Activated CD4-positive, alpha-beta memory T cell treated with anti-CD3 and anti-CD28 coated beads for 36 hours (primary cell): Measurements from ENCODE around the gene LILRA6. TPM values are rescaled to one million over a fixed set of nuclear protein-coding genes. Genes with fewer than 3 reads are reported as not detected.
"Not testable (repeated sequence)": the region's sequence is repeated elsewhere in the genome, so short reads cannot be mapped to it uniquely, and the experiment has no call there.

ENCODE experiments used
- CTCF ChIA-PET: fragments of 350-600 bp; sonication (Branson Sonifier 250); formaldehyde crosslinking; loops from one replicate; lab custom pipeline; 2021; ENCODE audit warnings: antibody characterized with exemption, inconsistent platforms; lab: Charles Lee
- POLR2A ChIA-PET: fragments of 350-600 bp; sonication (Branson Sonifier 250); formaldehyde crosslinking; loops from one replicate; lab custom pipeline; 2021; ENCODE audit warnings: antibody characterized with exemption; lab: Charles Lee
- DNase-seq: peaks from one replicate; pipeline ENCODE4 v3.0.0-alpha.2; 2020
- H3K27ac Mint-ChIP-seq: one replicate; pipeline ENCODE4 v1.8.0; 2021; ENCODE audit warnings: mixed read lengths
- H3K27me3 Mint-ChIP-seq: one replicate; pipeline ENCODE4 v1.8.0; 2021; ENCODE audit warnings: mixed read lengths
- H3K36me3 Mint-ChIP-seq: one replicate; pipeline ENCODE4 v1.8.0; 2021; ENCODE audit warnings: mixed read lengths
- H3K4me1 Mint-ChIP-seq: one replicate; pipeline ENCODE4 v1.8.0; 2021; ENCODE audit warnings: low read depth, mixed read lengths
- H3K4me3 Mint-ChIP-seq: one replicate; pipeline ENCODE4 v1.8.0; 2021; ENCODE audit warnings: mild to moderate bottlenecking, mixed read lengths
- H3K9me3 Mint-ChIP-seq: one replicate; pipeline ENCODE4 v1.8.0; 2021; ENCODE audit warnings: mixed read lengths
- intact Hi-C: fragments of 100-400 bp; cut with micrococcal nuclease; formaldehyde crosslinking; loops from one replicate; pipeline ENCODE4 v1.15.1; 2023
- total RNA-seq, 2 experiments: library from RNA; stranded (reverse); gene quantifications; one replicate each; pipeline ENCODE4 v1.2.3, GENCODE V29; 2021

The LILRA6 gene
- total RNA-seq, 2 experiments from 2014 or later = 0.26 TPM; not detected in 1

DNA sequence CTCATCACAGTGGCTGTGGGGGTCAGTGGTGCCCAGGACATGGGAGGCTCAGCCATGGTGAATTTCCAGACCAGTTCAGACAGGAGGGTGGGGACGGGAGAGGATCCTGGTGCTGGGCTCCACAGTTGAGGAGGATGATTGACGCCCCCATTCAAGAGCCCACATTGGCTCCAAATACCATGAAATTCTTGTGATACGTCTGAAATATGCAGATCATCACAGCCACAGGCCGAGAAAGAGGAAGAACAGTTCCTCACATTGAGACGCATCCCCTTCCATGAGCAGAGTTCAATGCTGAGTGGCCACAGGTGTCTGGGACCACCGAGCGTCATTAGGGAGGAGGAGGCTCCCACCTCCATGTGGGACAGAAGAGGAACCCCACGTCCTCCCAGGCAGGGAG is 1.2 kb upstream of the LILRA6 start:
- H3K36me3 Mint-ChIP-seq, H3K4me3 Mint-ChIP-seq, POLR2A ChIA-PET, H3K9me3 Mint-ChIP-seq, CTCF ChIA-PET, H3K27ac Mint-ChIP-seq, DNase-seq, H3K27me3 Mint-ChIP-seq: not testable (repeated sequence)
- H3K4me1 Mint-ChIP-seq = peaks cover 15% of the 10 kb centered on the region
- intact Hi-C loops = loop anchor here (10.0 kb wide), 1 partner anchor 141 kb away; no protein-coding TSS in a partner anchor

DNA sequence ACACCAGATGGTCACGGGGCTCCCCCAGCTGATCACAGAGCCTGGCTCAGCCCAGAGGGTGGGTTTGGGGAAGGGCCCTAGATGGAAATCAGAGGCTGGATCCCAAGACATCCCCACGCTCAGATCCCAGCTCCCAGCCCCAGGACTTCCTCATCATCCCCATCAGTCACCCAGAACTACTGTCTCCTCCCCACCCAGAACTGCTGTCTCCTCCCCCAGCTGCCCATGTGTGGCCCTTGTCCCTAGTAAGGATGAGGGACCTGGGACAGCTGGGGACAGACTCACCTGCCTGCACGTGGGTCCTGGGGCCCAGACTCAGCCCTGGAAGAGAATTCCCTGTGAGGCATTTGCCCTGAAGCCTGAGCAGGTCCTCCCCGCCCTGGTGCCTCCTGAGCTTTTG is 356 bp downstream of the LILRA6 start:
- intact Hi-C loops = loop anchor here (10.0 kb wide), 1 partner anchor 143 kb away; no protein-coding TSS in a partner anchor

DNA sequence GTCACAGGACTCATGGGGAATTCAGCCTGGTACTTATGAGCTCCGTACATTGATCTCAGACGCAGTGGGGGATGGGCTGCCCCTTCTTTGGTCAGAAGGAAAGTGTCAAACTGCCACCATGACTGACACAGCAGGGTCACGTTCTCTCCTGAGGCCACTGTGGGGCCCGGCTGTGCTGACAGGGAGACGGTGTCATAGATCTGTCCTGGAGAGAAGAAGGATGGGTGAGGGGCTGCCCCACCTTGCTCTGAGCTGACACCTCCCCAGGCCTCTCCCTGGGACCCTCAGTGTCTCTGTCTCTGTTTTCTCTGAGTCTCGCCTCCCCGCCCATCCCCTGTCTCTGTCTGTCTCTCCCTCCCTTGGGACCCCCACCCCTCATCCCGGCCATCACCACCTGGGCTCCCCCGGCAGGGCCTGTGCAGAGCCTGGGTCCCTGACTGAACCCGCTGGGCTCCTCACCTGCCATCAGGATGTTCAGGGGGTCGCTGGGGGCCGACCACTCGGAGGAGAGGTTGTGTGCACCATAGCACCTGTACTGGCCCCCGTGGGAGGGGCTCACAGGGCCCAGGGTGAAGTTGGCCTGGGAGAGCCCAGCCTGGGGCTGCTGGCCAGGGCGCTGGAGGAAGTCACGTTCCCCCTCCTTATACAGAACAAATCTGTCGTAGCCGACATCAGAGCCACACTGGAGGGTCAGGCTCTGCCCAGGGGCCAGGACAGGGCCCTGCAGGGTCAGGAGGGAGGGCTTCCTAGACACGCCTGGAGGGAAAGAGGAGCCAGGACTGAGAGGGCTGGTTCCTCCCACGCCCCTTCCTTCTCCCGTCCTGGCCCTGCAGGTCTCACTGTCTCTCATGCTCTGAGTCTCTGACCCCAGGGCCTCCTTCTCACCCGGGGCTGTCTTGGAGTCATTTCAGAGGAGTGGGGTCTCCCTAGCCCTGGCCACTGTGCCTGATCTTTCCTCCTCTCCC is 1.9 kb downstream of the LILRA6 start:
- H3K4me3 Mint-ChIP-seq, H3K36me3 Mint-ChIP-seq, H3K27ac Mint-ChIP-seq, POLR2A ChIA-PET, H3K4me1 Mint-ChIP-seq, H3K9me3 Mint-ChIP-seq, DNase-seq, H3K27me3 Mint-ChIP-seq, CTCF ChIA-PET: not testable (repeated sequence)
- intact Hi-C loops = loop anchor here (10.0 kb wide), 1 partner anchor 144 kb away; no protein-coding TSS in a partner anchor

More for the DNA sequence above, 356 bp downstream of the LILRA6 start:
- DNase-seq, H3K27ac Mint-ChIP-seq, H3K27me3 Mint-ChIP-seq, H3K36me3 Mint-ChIP-seq, H3K9me3 Mint-ChIP-seq, CTCF ChIA-PET, H3K4me1 Mint-ChIP-seq, H3K4me3 Mint-ChIP-seq, POLR2A ChIA-PET: not testable (repeated sequence)

DNA sequence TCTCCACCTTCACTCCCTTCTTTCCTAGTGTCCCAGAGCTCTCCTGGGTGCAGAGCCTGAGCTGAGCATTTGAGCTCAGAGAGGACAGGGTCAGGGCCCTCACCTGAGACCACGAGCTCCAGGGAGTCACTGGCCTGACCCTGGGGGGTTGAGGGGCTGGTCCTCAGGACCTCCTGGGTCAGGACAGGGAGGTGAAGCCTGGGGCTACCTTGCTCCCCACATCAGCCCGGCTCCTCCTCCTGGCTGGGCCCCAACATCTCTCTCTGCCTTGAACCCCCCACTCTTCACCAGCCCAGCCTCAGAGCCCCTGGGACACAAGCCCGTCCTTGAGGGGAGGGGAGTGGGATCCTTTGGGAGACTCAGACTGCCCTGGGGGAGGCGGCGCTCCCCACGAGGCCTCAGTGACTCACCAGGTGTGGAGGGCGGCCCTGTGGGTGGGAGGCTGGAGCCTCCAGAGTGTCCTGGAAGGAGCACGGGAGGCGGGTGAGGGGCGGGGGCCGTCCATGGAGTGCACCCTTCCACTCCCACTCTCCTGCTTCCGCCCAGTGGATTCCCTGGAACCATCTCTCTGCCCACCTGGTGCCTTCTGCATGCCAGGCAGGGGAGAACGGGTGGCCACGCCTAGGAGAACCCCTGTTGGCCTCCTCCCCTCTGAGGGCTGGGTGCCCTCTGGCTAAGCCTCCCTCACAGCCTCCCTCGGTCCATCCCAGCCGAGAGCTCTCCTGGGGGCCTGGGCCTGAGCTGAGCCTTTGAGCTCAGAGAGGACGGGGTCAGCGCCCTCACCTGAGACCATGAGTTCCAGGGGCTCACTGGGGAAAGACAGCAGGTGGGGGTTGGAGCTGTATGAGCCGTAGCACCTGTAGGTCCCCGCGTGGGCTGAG is 2.9 kb downstream of the LILRA6 start:
- H3K9me3 Mint-ChIP-seq, H3K36me3 Mint-ChIP-seq, H3K4me1 Mint-ChIP-seq, H3K4me3 Mint-ChIP-seq, DNase-seq, H3K27ac Mint-ChIP-seq, H3K27me3 Mint-ChIP-seq, CTCF ChIA-PET, POLR2A ChIA-PET: not testable (repeated sequence)
- intact Hi-C loops = loop anchor here (10.0 kb wide), 1 partner anchor 145 kb away; no protein-coding TSS in a partner anchor

DNA sequence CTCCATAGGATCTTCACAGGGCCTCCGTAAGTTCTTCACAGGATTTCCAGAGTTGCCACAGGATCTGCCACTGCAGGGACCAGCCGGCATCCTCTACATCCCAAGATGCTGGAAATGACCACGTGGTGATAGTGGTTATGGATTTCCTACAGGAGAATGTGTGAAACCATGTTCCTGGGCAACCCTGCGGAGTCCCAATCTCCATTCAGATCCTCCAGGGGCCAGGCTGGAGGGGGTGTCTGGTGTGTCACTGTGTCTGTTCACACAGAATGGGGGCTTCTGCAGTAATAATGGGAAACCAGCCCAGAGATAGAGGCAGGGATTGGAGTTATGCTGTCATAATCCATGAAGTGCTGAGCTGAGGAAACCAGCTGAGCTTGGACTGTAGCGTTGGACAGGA is 8.6 kb downstream of the LILRA6 start:
- Mint-ChIP-seq H3K36me3 (no peaks in the 10 kb centered on the region), H3K4me1 (peaks cover 8% of the 10 kb centered on the region), H3K27ac (no peak overlapping the region), H3K4me3 (no peak overlapping the region), H3K27me3 (peaks cover 24% of the 10 kb centered on the region), H3K9me3 (no peaks in the 10 kb centered on the region)
- intact Hi-C loops = no loop called here
- no peak for DNase-seq
- POLR2A ChIA-PET = no interaction called here
- CTCF ChIA-PET = interaction anchor here (0.9 to 2.2 kb wide), 3 partner anchors 32 to 63 kb away, joined by 3 to 14 read pairs (median 3); no protein-coding TSS in a partner anchor

DNA sequence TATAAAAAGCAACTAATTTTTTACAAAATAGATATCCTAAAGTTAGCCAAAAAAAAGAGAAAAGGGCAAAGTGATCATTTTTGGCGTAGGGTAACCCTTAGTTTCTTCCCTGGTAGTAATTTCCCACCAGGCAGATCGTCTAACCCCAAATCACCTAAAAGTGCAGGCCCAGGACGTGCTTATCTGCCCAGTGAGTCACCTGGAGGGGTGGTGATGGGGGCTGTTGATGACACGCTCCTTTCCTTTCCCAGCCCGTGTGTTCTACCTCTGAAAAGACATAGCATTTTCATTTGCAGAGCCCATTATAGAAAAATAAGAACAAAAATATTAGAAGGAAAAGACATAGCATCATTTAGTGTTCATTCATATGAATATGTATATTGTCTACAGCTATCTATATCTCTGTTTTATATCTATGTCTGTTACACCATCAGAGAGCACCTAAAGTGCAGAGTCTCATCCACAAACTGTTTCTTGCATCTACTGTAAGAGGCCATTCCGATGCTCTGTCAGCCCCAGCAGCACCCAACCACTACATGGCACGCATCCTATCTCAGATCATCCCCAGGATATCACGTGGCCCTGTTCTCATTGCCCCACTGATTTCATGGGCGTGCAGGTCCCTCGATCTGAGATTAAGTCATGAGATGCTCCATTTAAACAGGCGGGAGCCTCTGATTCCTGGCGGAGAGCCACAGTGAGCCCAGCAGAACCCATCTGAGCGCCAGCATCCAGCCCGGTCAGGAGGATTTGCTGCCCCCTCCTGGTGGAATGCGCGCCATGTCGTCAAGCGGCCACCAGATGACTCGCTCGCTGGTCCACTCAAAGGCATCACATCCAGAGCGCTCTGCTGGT is 11.3 kb downstream of the LILRA6 start:
- DNase-seq = peak; percentile 90
- H3K27ac Mint-ChIP-seq = no peak overlapping the region
- peaks cover 8% of the 10 kb centered on the region for H3K4me1 Mint-ChIP-seq
- no peak overlapping the region for H3K4me3 Mint-ChIP-seq
- intact Hi-C loops = loop anchor here (1.0 to 2.0 kb wide), 2 partner anchors 23 to 63 kb away; no protein-coding TSS in a partner anchor
- POLR2A ChIA-PET = no interaction called here
- no peaks in the 10 kb centered on the region for H3K36me3 Mint-ChIP-seq
- peaks cover 24% of the 10 kb centered on the region for H3K27me3 Mint-ChIP-seq
- CTCF ChIA-PET = interaction anchor here (0.7 to 1.8 kb wide), 8 partner anchors 22 to 63 kb away, joined by 3 to 12 read pairs (median 6); partner anchors contain the start of genes MBOAT7 and TMC4
- H3K9me3 Mint-ChIP-seq = no peaks in the 10 kb centered on the region

DNA sequence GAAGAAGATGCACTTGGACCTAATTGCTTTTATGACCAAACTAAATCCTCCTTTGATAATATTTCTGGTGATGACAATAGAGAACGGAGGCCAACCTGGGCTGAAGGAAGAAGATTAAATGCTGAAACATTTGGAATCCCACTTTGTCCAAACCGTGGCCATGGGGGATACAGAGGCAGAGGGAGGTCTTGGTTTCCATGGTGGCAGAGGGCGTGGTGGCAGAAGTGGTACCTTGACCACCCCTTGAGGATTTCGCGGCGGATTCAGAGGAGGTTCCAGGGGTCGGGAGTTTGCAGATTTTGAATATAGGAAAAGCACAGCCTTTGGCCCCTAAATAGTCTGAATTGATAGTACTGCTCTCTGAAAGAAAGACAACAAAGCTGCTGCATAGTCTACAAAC is 12.6 kb downstream of the LILRA6 start:
- Mint-ChIP-seq H3K27me3 (peaks cover 24% of the 10 kb centered on the region), H3K27ac (no peak overlapping the region), H3K36me3 (no peaks in the 10 kb centered on the region), H3K4me3 (no peak overlapping the region), H3K4me1 (peaks cover 8% of the 10 kb centered on the region), H3K9me3 (no peaks in the 10 kb centered on the region)
- intact Hi-C loops = loop anchor here (2.0 kb wide), 1 partner anchor 21 kb away; no protein-coding TSS in a partner anchor
- ChIA-PET POLR2A (no interaction called here), CTCF (interaction anchor here (0.7 kb wide), 1 partner anchor 62 kb away, joined by 4 read pairs; no protein-coding TSS in a partner anchor)
- DNase-seq = no peak

DNA sequence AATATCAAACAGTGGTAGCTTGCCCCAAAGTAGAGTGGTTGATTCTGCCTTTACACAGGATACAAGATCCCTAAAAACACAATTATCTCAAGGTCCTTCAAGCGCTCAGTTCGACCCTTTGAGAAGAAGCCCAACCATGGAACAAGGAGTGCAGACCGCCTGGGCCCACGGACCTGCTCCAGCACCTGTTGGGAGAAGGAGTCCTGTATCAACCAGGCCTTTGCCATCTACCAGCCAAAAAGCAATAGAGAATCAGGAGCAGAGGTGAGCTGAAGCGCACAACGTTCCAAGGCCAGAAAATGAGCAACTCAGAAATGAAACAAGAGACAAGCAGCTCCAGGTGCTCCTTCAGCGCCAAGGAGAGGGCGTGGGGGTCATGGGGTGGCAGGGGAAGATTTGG is 13.4 kb downstream of the LILRA6 start:
- Mint-ChIP-seq H3K4me3 (no peak overlapping the region), H3K27ac (no peak overlapping the region), H3K9me3 (no peaks in the 10 kb centered on the region), H3K4me1 (peaks cover 8% of the 10 kb centered on the region), H3K36me3 (no peaks in the 10 kb centered on the region), H3K27me3 (peaks cover 21% of the 10 kb centered on the region)
- POLR2A ChIA-PET = no interaction called here
- CTCF ChIA-PET = no interaction called here
- intact Hi-C loops = no loop called here
- no peak for DNase-seq

DNA sequence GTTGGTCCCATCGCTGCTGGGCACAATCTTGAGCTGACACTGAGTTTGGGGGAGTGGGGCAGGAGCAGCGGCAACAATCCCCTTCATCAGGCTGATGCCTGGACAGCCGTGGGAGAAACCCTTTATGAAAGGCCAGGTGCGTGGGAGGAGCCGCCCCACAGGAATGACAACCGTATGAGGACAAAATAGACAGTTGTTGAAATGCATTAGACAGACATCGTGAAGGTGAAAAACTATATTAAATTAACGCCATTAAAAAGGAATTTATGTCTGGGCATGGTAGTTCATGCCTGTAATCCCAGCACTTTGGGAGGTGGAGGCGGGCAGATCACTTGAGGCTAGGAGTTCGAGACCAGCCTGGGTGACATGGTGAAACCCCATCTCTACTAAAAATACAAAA is 18.0 kb downstream of the LILRA6 start:
- H3K27me3 Mint-ChIP-seq, H3K4me3 Mint-ChIP-seq, POLR2A ChIA-PET, H3K9me3 Mint-ChIP-seq, DNase-seq, H3K27ac Mint-ChIP-seq, H3K36me3 Mint-ChIP-seq, intact Hi-C loops: not testable (repeated sequence)
- CTCF ChIA-PET = interaction anchor here (0.7 kb wide), 1 partner anchor 1077 kb away, joined by 3 read pairs; no protein-coding TSS in a partner anchor
- H3K4me1 Mint-ChIP-seq = peaks cover 16% of the 10 kb centered on the region

DNA sequence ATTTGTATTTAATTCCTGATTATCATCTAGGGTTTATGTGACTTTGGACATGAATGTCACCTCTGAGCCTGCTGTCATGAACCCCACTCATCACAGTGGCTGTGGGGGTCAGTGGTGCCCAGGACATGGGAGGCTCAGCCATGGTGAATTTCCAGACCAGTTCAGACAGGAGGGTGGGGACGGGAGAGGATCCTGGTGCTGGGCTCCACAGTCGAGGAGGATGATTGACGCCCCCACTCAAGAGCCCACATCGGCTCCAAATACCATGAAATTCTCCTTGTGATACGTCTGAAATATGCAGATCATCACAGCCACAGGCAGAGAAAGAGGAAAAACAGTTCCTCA is 18.7 kb downstream of the LILRA6 start:
- H3K9me3 Mint-ChIP-seq, intact Hi-C loops, H3K27ac Mint-ChIP-seq, POLR2A ChIA-PET, H3K36me3 Mint-ChIP-seq, H3K27me3 Mint-ChIP-seq, H3K4me3 Mint-ChIP-seq, CTCF ChIA-PET, DNase-seq: not testable (repeated sequence)
- H3K4me1 Mint-ChIP-seq = peaks cover 16% of the 10 kb centered on the region

DNA sequence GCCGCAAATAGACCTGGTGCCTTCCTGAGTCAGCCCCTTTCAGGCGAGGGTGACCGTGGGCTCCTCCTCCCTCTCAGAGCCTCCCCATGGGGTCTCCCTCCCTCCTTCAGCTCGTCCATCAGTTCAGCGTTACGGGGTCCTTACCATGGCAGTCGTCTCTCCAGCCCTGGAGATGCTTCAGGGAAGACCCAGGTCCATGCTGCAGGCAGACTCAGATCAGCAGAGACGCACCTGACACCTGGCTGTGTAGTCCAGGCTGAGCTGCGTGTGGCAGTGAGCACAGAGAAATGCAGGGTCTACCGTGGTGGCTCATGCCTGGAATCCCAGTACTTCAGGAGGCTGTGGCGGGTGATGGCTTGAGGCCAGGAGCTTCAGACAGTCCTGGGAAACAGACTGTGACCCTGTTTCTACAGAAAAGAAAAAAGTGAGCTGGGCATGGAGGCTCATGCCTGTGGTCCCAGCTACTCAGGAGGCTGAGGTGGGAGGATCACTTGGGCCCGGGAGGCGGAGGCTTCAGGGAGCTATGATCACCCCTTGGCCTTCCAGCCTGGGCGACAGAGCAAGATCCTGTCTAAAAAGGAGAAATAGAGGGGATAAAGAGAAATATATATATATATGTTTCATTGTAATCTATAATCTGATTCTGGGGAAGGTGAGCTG is 19.2 kb downstream of the LILRA6 start:
- H3K9me3 Mint-ChIP-seq, H3K36me3 Mint-ChIP-seq, DNase-seq, H3K4me3 Mint-ChIP-seq, H3K27me3 Mint-ChIP-seq, intact Hi-C loops, POLR2A ChIA-PET, CTCF ChIA-PET: not testable (repeated sequence)
- H3K27ac Mint-ChIP-seq = peak overlapping the region; percentile 64
- peaks cover 16% of the 10 kb centered on the region for H3K4me1 Mint-ChIP-seq
